GM12891 (cell line): ENCODE measurements around the gene SPO11. TPM values are rescaled to one million over a fixed set of nuclear protein-coding genes. Genes with fewer than 3 reads are reported as not detected.

Source experiments
- DNase-seq: peaks from one replicate; pipeline ENCODE4 v3.0.0; 2011; ENCODE audit warnings: low spot score; ENCODE audit not compliant: insufficient read length
- FAIRE-seq: peaks from 2 replicates; lab custom pipeline; 2011; peaks lifted over from hg19 to GRCh38; lab: Jason Lieb, UNC
- PAX5 ChIP-seq: IDR thresholded peaks from 2 replicates; pipeline ENCODE4 v1.6.1; 2011; ENCODE audit warnings: low read length, moderate library complexity, mild to moderate bottlenecking; ENCODE audit not compliant: insufficient read depth, severe bottlenecking
- POLR2A ChIP-seq: IDR thresholded peaks from 2 replicates; pipeline ENCODE4 v1.6.1; 2011; ENCODE audit warnings: low read depth, low read length, control low read depth
- POLR2AphosphoS5 ChIP-seq: IDR thresholded peaks from 2 replicates; pipeline ENCODE4 v1.6.1; 2011; ENCODE audit warnings: low read depth, low read length, control low read depth
- POU2F2 ChIP-seq: IDR thresholded peaks from 2 replicates; pipeline ENCODE4 v1.6.1; 2011; ENCODE audit warnings: low read depth, mild to moderate bottlenecking, control low read depth, low read length, moderate library complexity
- SPI1 ChIP-seq: IDR thresholded peaks from 2 replicates; pipeline ENCODE4 v1.6.1; 2011; ENCODE audit warnings: low read depth, low read length, control low read depth
- TAF1 ChIP-seq: IDR thresholded peaks from 2 replicates; pipeline ENCODE4 v1.6.1; 2011; ENCODE audit warnings: low read depth, low read length, control low read depth
- polyA plus RNA-seq: library from polyadenylated mRNA; unstranded; fragments of >200 nt; gene quantifications from one replicate; pipeline ENCODE4 v1.2.1, GENCODE V29; 2012; ENCODE audit warnings: low read depth, missing spikeins, inconsistent platforms; ENCODE audit not compliant: missing spikeins

SPO11 gene, protein sequence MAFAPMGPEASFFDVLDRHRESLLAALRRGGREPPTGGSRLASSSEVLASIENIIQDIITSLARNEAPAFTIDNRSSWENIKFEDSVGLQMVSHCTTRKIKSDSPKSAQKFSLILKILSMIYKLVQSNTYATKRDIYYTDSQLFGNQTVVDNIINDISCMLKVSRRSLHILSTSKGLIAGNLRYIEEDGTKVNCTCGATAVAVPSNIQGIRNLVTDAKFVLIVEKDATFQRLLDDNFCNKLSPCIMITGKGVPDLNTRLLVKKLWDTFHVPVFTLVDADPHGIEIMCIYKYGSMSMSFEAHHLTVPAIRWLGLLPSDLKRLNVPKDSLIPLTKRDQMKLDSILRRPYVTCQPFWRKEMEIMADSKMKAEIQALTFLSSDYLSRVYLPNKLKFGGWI
- polyA plus RNA-seq, result not detected

DNA sequence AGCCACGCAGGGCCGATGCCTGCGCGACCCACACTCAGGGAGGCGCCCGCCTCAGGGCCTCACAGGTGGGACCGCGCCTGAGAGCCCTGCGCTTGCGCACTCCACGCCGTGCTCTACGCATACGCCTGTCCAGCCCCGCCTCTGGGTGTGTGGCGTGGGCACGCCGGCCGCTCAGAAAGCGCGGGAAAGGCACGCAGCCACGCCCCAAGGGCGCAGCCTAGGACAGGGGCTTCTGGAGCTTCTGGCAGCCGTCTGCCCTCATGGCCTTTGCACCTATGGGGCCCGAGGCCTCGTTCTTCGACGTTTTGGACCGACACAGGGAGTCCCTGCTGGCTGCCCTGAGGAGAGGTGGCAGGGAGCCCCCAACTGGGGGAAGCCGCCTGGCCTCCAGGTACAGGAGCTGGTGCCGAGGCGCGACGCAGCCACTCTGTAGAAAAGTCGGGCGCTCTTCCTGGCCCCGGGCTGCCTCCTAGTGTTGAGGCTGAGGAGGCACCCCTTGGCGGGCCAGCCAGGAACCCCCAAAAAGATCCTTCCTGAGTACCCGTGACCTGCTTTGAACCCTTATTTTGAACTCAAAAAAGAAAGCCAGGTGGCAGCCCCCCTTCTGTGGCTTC lies at the start of gene SPO11:
Gene SPO11 (plus strand): TSS at position 196 of the 614 bp plus-strand sequence. CDS start 65 bp downstream, at position 261.
- DNase-seq, result no peak
- no peak for TF ChIP-seq POU2F2
- no peak for TF ChIP-seq TAF1
- TF ChIP-seq POLR2AphosphoS5, result no peak
- FAIRE-seq, result no peak

DNA sequence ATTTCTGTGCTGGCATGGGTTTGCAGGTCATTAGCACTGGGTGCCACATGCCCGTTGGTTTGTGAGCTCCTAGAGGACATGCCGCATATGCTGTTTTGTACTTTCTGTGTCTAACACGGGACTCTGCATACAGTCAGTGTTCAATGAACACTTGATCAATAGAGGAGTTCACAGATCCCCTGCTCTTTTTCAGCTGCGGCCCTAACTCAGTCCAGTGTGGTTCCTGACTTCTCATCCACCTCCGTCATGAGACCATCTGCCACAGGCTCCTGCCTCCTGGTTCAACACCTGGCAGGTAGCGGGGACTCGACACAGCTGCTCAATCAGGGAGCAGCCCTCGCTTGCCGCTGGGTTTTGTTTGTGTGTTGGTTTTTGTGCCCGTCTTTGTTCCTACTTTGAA lies 49.4 kb upstream of the SPO11 start:
- DNase-seq (no peak), FAIRE-seq (no peak)
- no peak for TF ChIP-seq POLR2A
- TF ChIP-seq SPI1, result no peak
- TF ChIP-seq POLR2AphosphoS5, result no peak
- TF ChIP-seq TAF1, result no peak
- no peak for TF ChIP-seq POU2F2
- no peak for TF ChIP-seq PAX5

DNA sequence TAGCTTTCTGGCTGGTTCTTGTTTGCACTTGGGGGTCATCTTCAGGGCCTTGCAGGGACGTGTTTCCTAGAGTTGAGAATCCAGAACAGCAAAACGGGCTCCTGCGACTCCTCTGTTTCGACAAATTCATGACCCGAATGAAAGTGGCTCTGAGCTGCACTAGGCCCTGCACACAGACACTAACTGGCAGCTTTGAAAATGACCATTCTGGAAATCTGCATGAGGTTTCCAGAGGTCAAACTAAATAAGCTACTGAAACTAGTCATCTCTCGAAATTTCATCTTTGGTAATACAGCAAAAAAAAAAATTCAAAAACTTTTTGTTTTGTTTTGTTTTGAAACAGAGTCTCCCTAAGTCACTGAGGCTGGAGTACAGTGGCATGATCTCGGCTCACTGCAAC lies 47.7 kb upstream of the SPO11 start:
- DNase-seq, result no peak
- no peak for FAIRE-seq

DNA sequence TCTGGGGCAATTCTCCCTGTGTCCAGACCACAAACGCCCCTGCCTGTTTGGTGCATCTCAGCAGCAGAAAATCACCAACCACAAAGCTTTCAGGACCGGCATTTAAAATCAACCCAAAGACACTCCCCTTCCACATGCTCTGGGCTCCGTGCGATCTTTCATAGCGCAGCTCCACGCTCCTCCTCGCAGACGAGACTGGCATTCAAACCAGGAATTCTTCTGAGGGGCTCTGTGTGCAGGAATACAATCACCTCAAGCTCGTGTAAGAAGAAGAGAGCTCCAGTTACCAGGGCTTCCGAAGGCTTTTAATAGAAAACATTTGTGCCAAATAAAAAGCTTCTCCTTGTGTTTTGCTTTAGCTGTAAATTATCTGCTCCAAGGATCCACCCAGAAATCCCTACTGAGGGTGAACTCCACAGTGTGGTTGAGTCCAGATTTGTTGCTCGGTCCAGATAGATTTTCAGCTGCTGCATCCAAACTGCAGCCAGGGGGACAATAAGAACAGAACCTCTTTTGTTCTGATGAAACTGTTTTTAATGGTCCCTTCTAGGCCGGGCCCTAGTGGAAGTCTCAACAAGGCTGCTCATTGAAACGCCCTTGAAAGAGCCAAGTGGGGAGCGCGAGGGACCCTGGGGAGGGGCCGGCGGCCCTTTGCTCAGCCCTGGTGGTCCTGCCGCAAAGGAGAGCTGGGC lies 46.8 kb upstream of the SPO11 start:
- DNase-seq, result no peak
- TF ChIP-seq POLR2A (no peak), PAX5 (no peak), POU2F2 (no peak), POLR2AphosphoS5 (no peak), TAF1 (no peak), SPI1 (no peak)
- FAIRE-seq, result no peak

More for the DNA sequence above, 47.7 kb upstream of the SPO11 start:
- no peak for TF ChIP-seq SPI1
- TF ChIP-seq POLR2A, result no peak
- TF ChIP-seq POLR2AphosphoS5, result no peak
- TF ChIP-seq TAF1, result no peak
- TF ChIP-seq PAX5, result no peak
- no peak for TF ChIP-seq POU2F2

DNA sequence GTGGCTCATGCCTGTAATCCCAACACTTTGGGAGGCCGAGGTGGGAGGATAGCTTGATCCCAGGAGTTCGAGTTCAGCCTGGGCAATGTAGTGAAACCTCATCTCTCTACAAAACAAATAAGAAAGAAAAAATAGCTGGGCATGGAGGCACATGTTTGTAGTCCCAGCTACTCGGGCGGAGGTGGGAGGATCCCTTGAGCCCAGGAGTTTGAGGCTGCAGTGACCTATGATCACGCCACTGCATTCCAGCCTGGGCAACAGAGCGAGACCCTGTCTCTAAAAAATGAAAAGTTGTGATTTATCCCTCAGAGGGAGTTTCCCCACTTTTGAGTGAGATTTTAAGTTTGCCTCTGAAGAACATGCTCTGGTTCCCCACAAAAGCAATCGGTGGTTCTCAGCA lies 45.7 kb upstream of the SPO11 start:
- no peak for FAIRE-seq
- TF ChIP-seq POLR2A, result no peak
- no peak for TF ChIP-seq SPI1
- no peak for TF ChIP-seq PAX5
- TF ChIP-seq POU2F2, result no peak
- TF ChIP-seq TAF1, result no peak
- TF ChIP-seq POLR2AphosphoS5, result no peak
- no peak for DNase-seq

DNA sequence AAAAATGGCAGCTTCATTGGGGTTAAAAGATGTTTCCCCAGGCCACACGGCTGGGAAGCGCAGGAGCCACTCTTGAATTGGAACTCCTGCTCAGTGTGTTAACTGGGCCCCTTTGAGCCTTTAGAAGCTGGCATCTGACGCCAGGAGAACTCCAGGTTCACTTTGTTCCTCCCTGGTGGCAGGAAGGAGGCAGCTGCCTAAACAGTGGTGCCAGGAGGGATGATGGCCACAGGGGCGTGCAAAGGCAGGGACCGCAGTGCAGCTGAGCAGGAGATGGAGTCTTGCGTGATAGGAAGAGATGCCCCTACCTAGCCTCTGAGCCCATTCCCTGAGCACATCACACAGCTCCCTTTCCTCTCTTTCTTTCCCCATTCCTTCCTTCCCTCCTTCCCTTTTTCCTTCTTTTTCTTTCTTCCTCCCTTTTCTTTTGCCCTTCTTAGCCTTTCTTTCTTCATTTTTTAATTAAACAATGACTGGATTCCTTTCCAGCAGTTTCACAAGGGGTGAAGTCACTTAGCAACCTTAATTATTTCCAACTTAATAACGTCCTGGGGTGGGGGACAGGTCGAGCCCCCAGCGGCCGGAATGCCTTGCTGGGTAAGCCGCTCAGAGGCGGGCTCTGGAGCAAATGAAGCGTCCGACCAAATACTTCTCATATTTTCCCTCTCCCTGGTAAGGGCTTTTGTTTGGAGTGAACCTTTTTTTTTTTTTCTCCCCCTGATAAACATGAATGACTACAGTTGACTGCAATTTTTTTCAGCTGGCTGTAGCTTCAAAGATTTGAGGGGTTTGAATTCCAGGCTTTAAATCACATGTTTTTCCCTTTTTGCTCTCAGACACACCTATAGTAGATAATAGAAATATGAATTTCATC lies 42.4 kb upstream of the SPO11 start:
- no peak for FAIRE-seq

DNA sequence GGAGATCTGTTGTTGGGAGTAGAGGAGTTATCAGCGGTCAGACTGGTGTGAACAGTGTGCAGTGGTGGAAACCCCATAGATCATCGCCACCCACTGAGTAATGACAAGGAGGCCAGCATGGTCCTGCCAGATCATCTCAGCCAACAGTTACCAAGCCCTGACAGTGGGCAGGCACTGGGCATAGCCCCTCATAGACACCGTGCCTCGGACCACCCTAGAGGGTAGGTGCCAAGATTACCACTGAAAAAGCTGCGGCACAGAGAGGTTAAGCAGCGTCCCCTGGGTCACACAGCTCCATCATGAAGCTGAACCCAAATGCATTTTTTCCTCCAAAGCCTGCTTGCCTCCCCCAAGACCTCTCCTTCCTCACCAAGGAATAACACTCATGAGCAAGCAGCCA lies 41.7 kb upstream of the SPO11 start:
- FAIRE-seq (no peak), DNase-seq (no peak)
- TF ChIP-seq POLR2AphosphoS5 (no peak), POU2F2 (no peak), PAX5 (no peak), SPI1 (no peak), POLR2A (no peak), TAF1 (no peak)

More for the DNA sequence above, 42.4 kb upstream of the SPO11 start:
- no peak for DNase-seq
- TF ChIP-seq POU2F2 (no peak), POLR2A (no peak), TAF1 (no peak), PAX5 (no peak), POLR2AphosphoS5 (no peak), SPI1 (no peak)

DNA sequence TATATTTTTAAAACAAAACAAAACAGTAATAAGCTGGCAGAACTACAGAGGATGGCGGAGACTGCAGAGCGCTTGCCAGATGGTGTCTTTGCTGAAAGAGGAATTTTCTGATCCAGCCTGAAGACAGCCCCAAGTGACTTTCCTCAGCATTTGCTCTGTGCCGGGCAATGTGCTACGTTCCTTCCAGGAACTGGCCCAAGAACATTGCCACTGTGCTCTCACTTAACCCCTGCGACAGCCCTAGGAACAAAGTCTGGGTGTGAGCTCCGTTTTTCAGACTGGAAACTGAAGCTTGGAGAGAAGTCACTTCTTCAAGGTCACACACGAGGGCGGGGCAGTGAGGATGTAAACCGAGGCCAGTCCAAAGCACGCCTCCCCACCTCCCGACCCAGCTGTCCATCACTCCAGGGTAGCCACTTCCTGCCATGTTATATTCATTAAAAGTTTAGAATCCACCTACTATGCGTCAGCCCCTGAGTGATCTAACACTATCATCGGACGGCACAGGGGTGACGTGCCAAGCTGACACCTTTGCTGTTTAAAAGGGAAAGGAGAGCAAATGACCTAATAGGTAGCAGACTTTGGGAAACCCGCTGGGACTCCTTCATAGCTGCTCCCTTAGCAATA lies 40.8 kb upstream of the SPO11 start:
- no peak for FAIRE-seq
- DNase-seq, result no peak

More for the DNA sequence above, 40.8 kb upstream of the SPO11 start:
- TF ChIP-seq POLR2A (no peak), POU2F2 (no peak), POLR2AphosphoS5 (no peak), PAX5 (no peak), SPI1 (no peak), TAF1 (no peak)
